ENCODE data around the gene DDX49. TPM values are rescaled to one million over a fixed set of nuclear protein-coding genes. Genes with fewer than 3 reads are reported as not detected.

DDX49 gene
- total RNA-seq, 1 experiment from 2014 or later: 51.9 TPM

GRCh38 chr19:18941628-18942354, 22.3 kb downstream of the DDX49 start:
- DNase-seq (ENCODE audit: low read depth, low spot score) (no peak), ATAC-seq (no peak)
- POLR2A ChIA-PET: no interaction called here
- no peaks in the 10 kb centered on the region for H3K9me2 ChIP-seq (ENCODE audit: insufficient read depth)
- no peaks in the 10 kb centered on the region for H3K9me3 ChIP-seq (ENCODE audit: control insufficient read depth in 1 of 2, insufficient read depth in 1 of 2, low read depth in 1 of 2, low read length in 2 of 2)
- no peaks in the 10 kb centered on the region for H3K27me3 ChIP-seq (ENCODE audit: insufficient read depth, low read length)
- no peak overlapping the region for H3K27ac ChIP-seq (ENCODE audit: low read depth, low read length)
- peak overlapping the region; percentile 54 for H2AFZ ChIP-seq (ENCODE audit: low read depth, low read length, poor library complexity, severe bottlenecking)
- CTCF ChIA-PET: no interaction called here
- no TSS peak for BruUV-seq (replicated peaks)
- H3K79me2 ChIP-seq (ENCODE audit: insufficient read depth, low read length): peaks cover 9% of the 10 kb centered on the region; the same call in 1 of the 2 replicates
- intact Hi-C loops (cut with micrococcal nuclease): loop anchor here (2.0 kb wide), 1 partner anchor 45 kb away; no protein-coding TSS in a partner anchor
- peaks cover 0 to 5% of the 10 kb centered on the region in 2 experiments; a peak in 1 of 4 replicates for H3K36me3 ChIP-seq (ENCODE audit: control insufficient read depth in 1 of 2, insufficient read depth in 2 of 2, low read length in 2 of 2)
- H3K9ac ChIP-seq (ENCODE audit: low read length): no peak overlapping the region
- TF ChIP-seq ATF3 (IDR thresholded peaks at IDR 0.05): no peak
- TF ChIP-seq, protein P1, sequence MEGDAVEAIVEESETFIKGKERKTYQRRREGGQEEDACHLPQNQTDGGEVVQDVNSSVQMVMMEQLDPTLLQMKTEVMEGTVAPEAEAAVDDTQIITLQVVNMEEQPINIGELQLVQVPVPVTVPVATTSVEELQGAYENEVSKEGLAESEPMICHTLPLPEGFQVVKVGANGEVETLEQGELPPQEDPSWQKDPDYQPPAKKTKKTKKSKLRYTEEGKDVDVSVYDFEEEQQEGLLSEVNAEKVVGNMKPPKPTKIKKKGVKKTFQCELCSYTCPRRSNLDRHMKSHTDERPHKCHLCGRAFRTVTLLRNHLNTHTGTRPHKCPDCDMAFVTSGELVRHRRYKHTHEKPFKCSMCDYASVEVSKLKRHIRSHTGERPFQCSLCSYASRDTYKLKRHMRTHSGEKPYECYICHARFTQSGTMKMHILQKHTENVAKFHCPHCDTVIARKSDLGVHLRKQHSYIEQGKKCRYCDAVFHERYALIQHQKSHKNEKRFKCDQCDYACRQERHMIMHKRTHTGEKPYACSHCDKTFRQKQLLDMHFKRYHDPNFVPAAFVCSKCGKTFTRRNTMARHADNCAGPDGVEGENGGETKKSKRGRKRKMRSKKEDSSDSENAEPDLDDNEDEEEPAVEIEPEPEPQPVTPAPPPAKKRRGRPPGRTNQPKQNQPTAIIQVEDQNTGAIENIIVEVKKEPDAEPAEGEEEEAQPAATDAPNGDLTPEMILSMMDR (IDR thresholded peaks at IDR 0.05 in 2 of 3, conservative IDR thresholded peaks at IDR 0.05 in 1 of 3; ENCODE audit: borderline replicate concordance in 1 of 3, insufficient read depth in 1 of 3, low read depth in 2 of 3, low read length in 2 of 3): no peak
- no peak for TF ChIP-seq TCF7L2 (IDR thresholded peaks at IDR 0.05; ENCODE audit: borderline replicate concordance, extremely low read depth, insufficient read depth, insufficient read length)
- no peak for TF ChIP-seq EZH2phosphoT487 (IDR thresholded peaks at IDR 0.05; ENCODE audit: borderline replicate concordance)
- no peak for TF ChIP-seq MAX (IDR thresholded peaks at IDR 0.05)
- no peak for TF ChIP-seq YY1 (IDR thresholded peaks at IDR 0.05; ENCODE audit: extremely low read depth, insufficient replicate concordance, low read depth, low read length)
- no peak for TF ChIP-seq RAD21 (IDR thresholded peaks at IDR 0.05; ENCODE audit: low read depth)
- no peak for TF ChIP-seq CBX3 (IDR thresholded peaks at IDR 0.05; ENCODE audit: low read depth)
- TF ChIP-seq EZH2 (IDR thresholded peaks at IDR 0.05): no peak
- TF ChIP-seq FOSL1 (IDR thresholded peaks at IDR 0.05; ENCODE audit: low read depth): no peak
- no peak for TF ChIP-seq SIN3A (IDR thresholded peaks at IDR 0.05; ENCODE audit: low read depth)
- no peak for TF ChIP-seq JUND (IDR thresholded peaks at IDR 0.05)
- no peak for TF ChIP-seq SRF (IDR thresholded peaks at IDR 0.05; ENCODE audit: low read depth)
- TF ChIP-seq POLR2AphosphoS5 (IDR thresholded peaks at IDR 0.05; ENCODE audit: low read depth, low read length): no peak
- peak overlapping the region; percentile 8 to 32; a peak in 3 of 4 replicates for H3K4me3 ChIP-seq (replicated peaks in 1 of 2; ENCODE audit: low read depth in 1 of 2, low read length in 2 of 2)
- H4K20me1 ChIP-seq (ENCODE audit: insufficient read depth): no peaks in the 10 kb centered on the region
- H3K4me1 ChIP-seq (ENCODE audit: control insufficient read depth in 1 of 2, insufficient read depth in 2 of 2, low read length in 2 of 2): peaks cover 10 to 35% of the 10 kb centered on the region in 2 experiments
- RAD21 ChIA-PET (ENCODE audit: low non-redundant PET in 1 of 2, low total read pairs in 2 of 2, uncharacterized antibody in 2 of 2, unreplicated experiment in 2 of 2): no interaction called here
- H3K4me2 ChIP-seq (ENCODE audit: low read length): peak overlapping the region; percentile 65

Measured in HCT116 (cell line).